22Rv1 (cell line): ENCODE data around the gene TSPAN18.

Experiments
- ZFX ChIP-seq: fragments of 450-650 bp; IDR thresholded peaks from 2 replicates; pipeline ENCODE4 v1.6.1; 2017; ENCODE audit warnings: antibody characterized with exemption, borderline replicate concordance
- TF ChIP-seq, protein P1 (sequence below): fragments of 450-650 bp; IDR thresholded peaks from 2 replicates; pipeline ENCODE4 v1.5.1; 2017; ENCODE audit warnings: mild to moderate bottlenecking

DNA sequence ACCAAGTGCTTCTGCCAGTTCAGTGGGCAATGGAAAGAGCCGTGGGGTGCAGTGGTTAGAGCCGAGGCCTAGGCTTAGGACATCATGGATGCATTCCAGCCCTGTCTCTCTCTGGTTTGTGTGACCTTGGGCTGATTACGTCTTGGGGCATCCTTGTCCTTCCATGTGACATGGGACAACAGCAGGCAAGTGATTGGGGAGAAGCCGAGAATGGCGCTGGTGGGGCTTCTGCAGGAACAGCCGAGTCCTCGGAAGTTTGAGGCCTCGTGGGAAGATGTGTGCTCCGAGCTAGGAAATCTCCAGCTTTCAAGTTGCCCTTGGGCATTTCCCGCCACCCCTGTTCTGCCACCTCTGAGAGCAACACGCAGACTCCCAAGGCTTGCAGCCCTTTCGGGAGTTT, 16.6 kb downstream of the TSPAN18 start:
- TF ChIP-seq ZFX, result no peak
- TF ChIP-seq, protein P1, sequence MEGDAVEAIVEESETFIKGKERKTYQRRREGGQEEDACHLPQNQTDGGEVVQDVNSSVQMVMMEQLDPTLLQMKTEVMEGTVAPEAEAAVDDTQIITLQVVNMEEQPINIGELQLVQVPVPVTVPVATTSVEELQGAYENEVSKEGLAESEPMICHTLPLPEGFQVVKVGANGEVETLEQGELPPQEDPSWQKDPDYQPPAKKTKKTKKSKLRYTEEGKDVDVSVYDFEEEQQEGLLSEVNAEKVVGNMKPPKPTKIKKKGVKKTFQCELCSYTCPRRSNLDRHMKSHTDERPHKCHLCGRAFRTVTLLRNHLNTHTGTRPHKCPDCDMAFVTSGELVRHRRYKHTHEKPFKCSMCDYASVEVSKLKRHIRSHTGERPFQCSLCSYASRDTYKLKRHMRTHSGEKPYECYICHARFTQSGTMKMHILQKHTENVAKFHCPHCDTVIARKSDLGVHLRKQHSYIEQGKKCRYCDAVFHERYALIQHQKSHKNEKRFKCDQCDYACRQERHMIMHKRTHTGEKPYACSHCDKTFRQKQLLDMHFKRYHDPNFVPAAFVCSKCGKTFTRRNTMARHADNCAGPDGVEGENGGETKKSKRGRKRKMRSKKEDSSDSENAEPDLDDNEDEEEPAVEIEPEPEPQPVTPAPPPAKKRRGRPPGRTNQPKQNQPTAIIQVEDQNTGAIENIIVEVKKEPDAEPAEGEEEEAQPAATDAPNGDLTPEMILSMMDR, result no peak
